ENCODE measurements around the gene FOSL1. TPM values are rescaled to one million over a fixed set of nuclear protein-coding genes. Genes with fewer than 3 reads are reported as not detected.

Gene FOSL1
- total RNA-seq, 1 experiment from 2014 or later, result 125 TPM

- peak; percentile 92 for ATAC-seq
- no peaks in the 10 kb centered on the region for H3K36me3 ChIP-seq (ENCODE audit: control insufficient read depth in 1 of 2, insufficient read depth in 2 of 2, low read length in 2 of 2)
- ChIA-PET POLR2A (interaction anchor here (1.2 to 2.9 kb wide), 2 partner anchors 17 to 43 kb away, joined by 3 to 7 read pairs; partner anchors contain the start of gene CCDC85B), RAD21 (ENCODE audit: low non-redundant PET in 1 of 2, low total read pairs in 2 of 2, uncharacterized antibody in 2 of 2, unreplicated experiment in 2 of 2) (no interaction called here), CTCF (interaction anchor here (1.0 to 1.3 kb wide), 2 partner anchors 48 to 120 kb away, joined by 3 to 6 read pairs; partner anchors contain the start of gene SF3B2)
- intact Hi-C loops (cut with micrococcal nuclease), result no loop called here
- peak overlapping the region; percentile 38; the same call in 1 of the 2 replicates for H3K9ac ChIP-seq (ENCODE audit: low read length)
- no TSS peak for BruUV-seq (replicated peaks)
- no peak for TF ChIP-seq JUND (IDR thresholded peaks at IDR 0.05)
- no peak for TF ChIP-seq ATF3 (IDR thresholded peaks at IDR 0.05)
- no peak for TF ChIP-seq ZFX (IDR thresholded peaks at IDR 0.05)
- TF ChIP-seq CTCF (IDR thresholded peaks at IDR 0.05 in 2 of 3, conservative IDR thresholded peaks at IDR 0.05 in 1 of 3; ENCODE audit: borderline replicate concordance in 1 of 3, insufficient read depth in 1 of 3, low read depth in 2 of 3, low read length in 2 of 3), result peak in 2 of 3 experiments; percentile 25 to 48; a peak in 4 of 6 replicates
- no peak for TF ChIP-seq REST (IDR thresholded peaks at IDR 0.05; ENCODE audit: low read depth)
- TF ChIP-seq CBX3 (IDR thresholded peaks at IDR 0.05; ENCODE audit: low read depth), result 0 out of 2 replicates have a peak, but pooled peaks have one; percentile 19
- H4K20me1 ChIP-seq (ENCODE audit: insufficient read depth), result no peaks in the 10 kb centered on the region
- no peaks in the 10 kb centered on the region for H3K79me2 ChIP-seq (ENCODE audit: insufficient read depth, low read length)
- H3K27me3 ChIP-seq (ENCODE audit: insufficient read depth, low read length), result no peaks in the 10 kb centered on the region
- peak overlapping the region; percentile 8 to 41 for H3K4me3 ChIP-seq (replicated peaks in 1 of 2; ENCODE audit: low read depth in 1 of 2, low read length in 2 of 2)
- H3K9me3 ChIP-seq (ENCODE audit: control insufficient read depth in 1 of 2, insufficient read depth in 1 of 2, low read depth in 1 of 2, low read length in 2 of 2), result no peaks in the 10 kb centered on the region
- H3K27ac ChIP-seq (ENCODE audit: low read depth, low read length), result no peak overlapping the region
- peaks cover 6 to 16% of the 10 kb centered on the region in 2 experiments; a peak in 3 of 4 replicates for H3K4me1 ChIP-seq (ENCODE audit: control insufficient read depth in 1 of 2, insufficient read depth in 2 of 2, low read length in 2 of 2)
- no peak for DNase-seq (ENCODE audit: low read depth, low spot score)
- peak overlapping the region; percentile 70 for H2AFZ ChIP-seq (ENCODE audit: low read depth, low read length, poor library complexity, severe bottlenecking)
- H3K9me2 ChIP-seq (ENCODE audit: insufficient read depth), result no peaks in the 10 kb centered on the region
- peak overlapping the region; percentile 76 for H3K4me2 ChIP-seq (ENCODE audit: low read length)
These were observed 32.4 kb upstream of the FOSL1 start for GRCh38 chr11:65932558-65932919.
